ENCODE data around the gene SLC7A8.
A peak's percentile ranks its signal among the peaks of the same experiment; 100 is the strongest.
"Not testable (repeated sequence)": the region's sequence is repeated elsewhere in the genome, so short reads cannot be mapped to it uniquely, and the experiment has no call there.

The SLC7A8 gene

GRCh38 chr14:23112359-23113178, 70.9 kb downstream of the SLC7A8 start:
- no peak for DNase-seq

GRCh38 chr14:23110579-23111365, 72.7 kb downstream of the SLC7A8 start:
- DNase-seq, result no peak

- no peak for DNase-seq
Measured at GRCh38 chr14:23109769-23110168, 73.7 kb downstream of the SLC7A8 start.

- DNase-seq, result not testable (repeated sequence)
Measured at GRCh38 chr14:23108169-23108568, 75.3 kb downstream of the SLC7A8 start.

- not testable (repeated sequence) for DNase-seq
Measured at GRCh38 chr14:23107620-23108019, 75.8 kb downstream of the SLC7A8 start.

GRCh38 chr14:23106747-23107045, 76.8 kb downstream of the SLC7A8 start:
- no peak for DNase-seq

- no peak for DNase-seq
Measured at GRCh38 chr14:23105348-23105824, 78.1 kb downstream of the SLC7A8 start.

- no peak for DNase-seq
Measured at GRCh38 chr14:23104591-23105347, 78.7 kb downstream of the SLC7A8 start, which contains the start of gene CIROP. TSS of gene CIROP (minus strand) at chr14:23104989. CDS start at chr14:23104920, 69 bp downstream.

GRCh38 chr14:23104070-23104590, 79.3 kb downstream of the SLC7A8 start:
- no peak for DNase-seq

GRCh38 chr14:23103581-23103980, 79.9 kb downstream of the SLC7A8 start:
- DNase-seq, result no peak

GRCh38 chr14:23102801-23103200, 80.7 kb downstream of the SLC7A8 start:
- DNase-seq, result no peak

- no peak for DNase-seq
Measured at GRCh38 chr14:23101986-23102625, 81.4 kb downstream of the SLC7A8 start.

- DNase-seq, result no peak
Measured at GRCh38 chr14:23101213-23101970, 82.1 kb downstream of the SLC7A8 start.

- DNase-seq, result no peak
Measured at GRCh38 chr14:23099212-23099861, 84.1 kb downstream of the SLC7A8 start.

- DNase-seq, result no peak
Measured at GRCh38 chr14:23097786-23098185, 85.7 kb downstream of the SLC7A8 start.

- DNase-seq, result peak; percentile 100
Measured at GRCh38 chr14:23095196-23096108, 88.0 kb downstream of the SLC7A8 start, which contains the start of gene C14orf119. TSS of gene C14orf119 (plus strand) at chr14:23095505. CDS start at chr14:23097659, 2,154 bp downstream.

GRCh38 chr14:23094666-23095195, 88.7 kb downstream of the SLC7A8 start, which contains the start of gene ACIN1:
TSS of gene ACIN1 (minus strand) at chr14:23095136. CDS start at chr14:23095112, 24 bp downstream.
- DNase-seq, result peak; percentile 84

GRCh38 chr14:23093991-23094665, 89.3 kb downstream of the SLC7A8 start:
- peak; percentile 9 for DNase-seq

- DNase-seq, result no peak
Measured at GRCh38 chr14:23093526-23093925, 89.9 kb downstream of the SLC7A8 start.

All from CD4-positive, alpha-beta T cell treated with Interleukin-21 for 1 hour (primary cell).